Gastroesophageal sphincter (tissue), 4 donors: ENCODE data around the gene PWWP3B. TPM values are rescaled to one million over a fixed set of nuclear protein-coding genes. Genes with fewer than 3 reads are reported as not detected.
"Not testable (repeated sequence)": the region's sequence is repeated elsewhere in the genome, so short reads cannot be mapped to it uniquely, and the experiment has no call there.

Source experiments
- ATAC-seq: fragments of 150-250 bp; one replicate; pipeline ENCODE4 v1.9.1; 2016; ENCODE audit warnings: mild to moderate bottlenecking, moderate library complexity
- H3K27ac ChIP-seq, 4 donors: fragments of 200-600 bp; sonication (generic) in 3 of 4; 1 replicate in 3 of 4; 2 replicates in 1 of 4; pipeline ENCODE4 v1.5.1; 2016 to 2019
- H3K27me3 ChIP-seq: fragments of 200-600 bp; sonication (generic); one replicate; pipeline ENCODE4 v1.5.1; 2019
- H3K36me3 ChIP-seq, 2 donors: fragments of 200-600 bp; sonication (generic); one replicate each; pipeline ENCODE4 v1.5.1; 2019; ENCODE audit warnings: control low read depth in 1 of 2
- H3K4me1 ChIP-seq, 3 donors: fragments of 200-600 bp; sonication (generic); 1 replicate in 2 of 3; 2 replicates in 1 of 3; pipeline ENCODE4 v1.5.1; 2016 to 2019; ENCODE audit warnings: control low read depth in 2 of 3
- H3K4me3 ChIP-seq, 2 donors: fragments of 200-600 bp; sonication (generic); one replicate each; pipeline ENCODE4 v1.5.1; 2019; ENCODE audit warnings: mild to moderate bottlenecking in 1 of 2, moderate library complexity in 1 of 2
- H3K9me3 ChIP-seq, 3 donors: fragments of 200-600 bp; sonication (generic); one replicate each; pipeline ENCODE4 v1.5.1; 2017 to 2019; ENCODE audit warnings: control low read depth in 2 of 3
- CTCF ChIP-seq, 4 experiments: fragments of 200-600 bp in 2 of 4; fragments of 450-650 bp in 2 of 4; sonication (generic) in 1 of 4; IDR thresholded peaks; one replicate each; pipeline ENCODE4 v1.5.1; 2017 to 2019; ENCODE audit warnings: antibody characterized with exemption in 4 of 4, mild to moderate bottlenecking in 2 of 4, moderate library complexity in 2 of 4
- EP300 ChIP-seq: sonication (generic); formaldehyde crosslinking; IDR thresholded peaks from one replicate; pipeline ENCODE4 v1.6.1; 2017; ENCODE audit warnings: antibody characterized with exemption, mild to moderate bottlenecking
- POLR2A ChIP-seq, 2 donors: fragments of 450-650 bp; IDR thresholded peaks; one replicate each; pipeline ENCODE4 v1.6.1; 2017; ENCODE audit warnings: antibody characterized with exemption in 2 of 2, mild to moderate bottlenecking in 2 of 2, moderate library complexity in 1 of 2
- POLR2AphosphoS5 ChIP-seq: sonication (generic); formaldehyde crosslinking; IDR thresholded peaks from one replicate; pipeline ENCODE4 v1.6.1; 2017; ENCODE audit warnings: antibody characterized with exemption
- WGBS, 2 donors: methylation state at CpG; one replicate each; pipeline ENCODE4 v1.1.5; 2018; ENCODE audit warnings: low coverage in 1 of 2; 5-methylcytosine and 5-hydroxymethylcytosine counted together
- total RNA-seq, 4 donors: library from RNA; depleted of rRNA; stranded (reverse); fragments of >200 nt; gene quantifications; one replicate each; pipeline ENCODE4 v1.1.0, GENCODE V29; 2016

The PWWP3B gene
- total RNA-seq, 4 donors from 2014 or later, result 1.1 TPM; not detected in 3

DNA sequence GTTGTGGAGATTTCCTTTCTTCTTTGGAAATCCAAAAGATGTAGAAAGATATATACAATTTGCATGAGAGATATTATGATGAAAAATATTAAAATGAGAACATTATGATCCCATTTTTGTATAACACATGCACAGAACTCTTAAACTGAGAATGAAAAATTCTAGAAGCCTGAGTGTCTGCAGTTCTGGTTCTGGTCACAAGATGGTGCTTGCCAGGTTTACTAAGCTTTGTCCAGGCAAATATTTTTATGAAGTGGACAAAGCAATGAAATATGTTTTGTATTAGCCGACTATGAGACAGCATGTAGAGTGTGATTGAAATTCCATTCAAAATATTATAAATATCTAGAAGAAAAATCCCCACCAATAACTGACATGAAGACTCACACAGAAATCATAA, 2.2 kb downstream of the PWWP3B start:
- Histone ChIP-seq H3K27ac (no peak overlapping the region), H3K9me3 (no peaks in the 10 kb centered on the region), H3K4me3 (no peak overlapping the region), H3K36me3 (no peaks in the 10 kb centered on the region), H3K4me1 (no peaks in the 10 kb centered on the region), H3K27me3 (no peaks in the 10 kb centered on the region)
- 22% methylated on average over 1 of the region's 1 CpG for WGBS, 2 donors
- ATAC-seq, result no peak
- TF ChIP-seq CTCF (IDR thresholded peaks at IDR 0.05), result peak in 1 of 4 experiments; percentile 43
- no peak for TF ChIP-seq POLR2A (IDR thresholded peaks at IDR 0.05)
- no peak for TF ChIP-seq POLR2AphosphoS5
- no peak for TF ChIP-seq EP300

GRCh38 chrX:106171293-106171820, 3.3 kb downstream of the PWWP3B start:
- H3K4me1 ChIP-seq, result no peaks in the 10 kb centered on the region
- H3K27me3 ChIP-seq, result no peaks in the 10 kb centered on the region
- H3K4me3 ChIP-seq, result no peak overlapping the region
- no peak for TF ChIP-seq CTCF (IDR thresholded peaks at IDR 0.05)
- no peak for TF ChIP-seq POLR2A (IDR thresholded peaks at IDR 0.05)
- TF ChIP-seq EP300, result no peak
- no peak for TF ChIP-seq POLR2AphosphoS5
- no peak for ATAC-seq
- 72 to 93% methylated on average over 2 to 3 of the region's 3 CpGs for WGBS, 2 donors
- no peaks in the 10 kb centered on the region for H3K9me3 ChIP-seq
- no peaks in the 10 kb centered on the region for H3K36me3 ChIP-seq
- no peak overlapping the region for H3K27ac ChIP-seq

DNA sequence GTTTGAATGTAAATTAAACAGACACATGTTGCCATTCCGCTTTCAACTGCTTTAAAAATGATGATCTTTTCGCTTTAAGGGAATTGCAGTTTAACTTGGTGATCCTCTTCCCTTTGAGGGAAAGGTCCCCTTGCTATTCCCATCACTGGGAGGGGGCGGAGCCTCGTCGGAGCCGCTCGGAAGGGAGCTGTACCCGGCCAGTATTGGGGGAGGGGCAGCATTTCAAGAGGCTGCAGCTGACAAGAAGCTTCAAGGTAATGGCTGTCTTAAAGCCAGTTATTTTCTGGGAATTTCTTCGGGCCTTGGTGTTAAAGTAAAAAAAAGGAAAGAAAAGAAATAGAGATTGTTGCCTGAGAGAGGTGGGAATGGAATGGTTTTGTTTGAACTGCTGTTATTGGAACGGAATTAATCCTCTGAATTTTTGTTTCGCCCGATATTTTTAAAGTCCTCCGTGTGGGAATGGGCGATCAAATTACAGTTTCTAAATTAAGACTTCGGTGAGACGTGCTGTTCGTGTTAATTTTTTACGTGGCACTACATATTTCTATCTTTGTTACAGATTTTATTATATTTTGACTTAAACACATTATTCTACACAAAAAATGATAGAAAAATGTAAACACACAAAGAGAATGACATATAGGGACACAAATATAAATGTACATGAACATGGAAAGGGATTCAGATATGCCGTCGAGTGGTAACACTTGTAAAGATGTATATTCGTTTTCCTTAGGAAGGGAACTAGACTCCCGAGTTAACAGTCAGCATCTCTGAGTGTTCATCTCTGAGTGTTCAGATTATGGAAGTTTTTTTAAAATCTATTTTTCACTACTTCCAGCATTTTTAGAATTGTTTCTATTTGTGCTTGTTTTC, 9.2 kb downstream of the PWWP3B start:
- Histone ChIP-seq H3K9me3 (no peaks in the 10 kb centered on the region), H3K27me3 (no peaks in the 10 kb centered on the region), H3K36me3 (no peaks in the 10 kb centered on the region), H3K4me1 (no peaks in the 10 kb centered on the region), H3K4me3 (peak overlapping the region in 1 of 2 donors; percentile 6), H3K27ac (no peak overlapping the region)
- 8 to 33% methylated on average over 17 to 20 of the region's 22 CpGs for WGBS, 2 donors
- no peak for TF ChIP-seq EP300
- no peak for TF ChIP-seq POLR2AphosphoS5
- no peak for TF ChIP-seq CTCF (IDR thresholded peaks at IDR 0.05)
- TF ChIP-seq POLR2A (IDR thresholded peaks at IDR 0.05), result no peak
- ATAC-seq, result no peak

DNA sequence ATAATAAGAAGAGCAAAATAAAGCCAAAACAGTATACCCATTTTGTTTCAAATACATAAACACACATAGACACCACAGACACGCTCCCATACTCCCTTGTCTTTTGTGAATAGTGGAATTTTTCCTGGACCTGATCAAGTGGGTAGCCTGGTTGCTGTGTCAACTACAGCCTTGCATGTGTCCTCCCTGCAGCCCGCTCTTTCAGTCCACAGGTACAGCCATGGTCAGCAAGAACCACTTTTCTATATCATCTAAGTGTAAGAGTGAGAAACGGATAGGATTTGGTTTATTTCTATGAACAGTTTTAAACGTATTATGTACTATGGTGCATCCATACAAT, 9.8 kb downstream of the PWWP3B start:
- no peaks in the 10 kb centered on the region for H3K4me1 ChIP-seq
- no peaks in the 10 kb centered on the region for H3K9me3 ChIP-seq
- ATAC-seq, result no peak
- no peaks in the 10 kb centered on the region for H3K27me3 ChIP-seq
- no peak overlapping the region for H3K4me3 ChIP-seq
- TF ChIP-seq POLR2A (IDR thresholded peaks at IDR 0.05), result no peak
- TF ChIP-seq POLR2AphosphoS5, result no peak
- no peak for TF ChIP-seq EP300
- TF ChIP-seq CTCF (IDR thresholded peaks at IDR 0.05), result no peak
- WGBS, 2 donors, result 60 to 68% methylated on average over 2 to 3 of the region's 4 CpGs
- no peak overlapping the region for H3K27ac ChIP-seq
- no peaks in the 10 kb centered on the region for H3K36me3 ChIP-seq

GRCh38 chrX:106178826-106179225, 10.7 kb downstream of the PWWP3B start:
- 65 to 71% methylated on average over 5 of the region's 5 CpGs for WGBS, 2 donors
- ATAC-seq, result no peak

DNA sequence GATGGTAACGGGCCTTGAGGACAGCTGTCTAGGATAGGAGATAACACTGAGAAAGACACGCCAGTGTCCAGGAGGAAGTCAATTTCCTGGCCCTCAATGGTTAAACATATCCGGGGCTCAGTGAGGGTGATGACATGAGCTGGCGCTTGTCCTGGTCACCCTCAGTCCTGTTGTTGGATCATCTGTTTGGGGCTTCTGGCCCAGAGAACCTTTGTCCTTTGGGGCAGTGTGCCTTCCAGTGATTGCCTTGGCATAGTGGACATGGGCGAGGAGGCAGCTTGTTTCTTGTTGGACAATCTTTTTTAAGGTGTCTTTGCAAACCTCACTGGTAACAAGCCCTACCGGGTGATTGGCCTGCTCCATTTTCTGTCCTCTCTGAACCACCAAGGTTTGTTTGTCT, 15.6 kb downstream of the PWWP3B start:
- WGBS, 2 donors, result 62% methylated on average over 2 of the region's 6 CpGs; no CpG with 5 or more reads in 1 of the 2 donors
- not testable (repeated sequence) for H3K36me3 ChIP-seq, H3K27me3 ChIP-seq, H3K4me3 ChIP-seq, H3K9me3 ChIP-seq, H3K4me1 ChIP-seq, ATAC-seq, H3K27ac ChIP-seq

More at GRCh38 chrX:106178826-106179225, 10.7 kb downstream of the PWWP3B start:
- Histone ChIP-seq H3K27ac (no peak overlapping the region), H3K27me3 (no peaks in the 10 kb centered on the region), H3K36me3 (no peaks in the 10 kb centered on the region), H3K4me3 (no peak overlapping the region), H3K4me1 (no peaks in the 10 kb centered on the region), H3K9me3 (no peaks in the 10 kb centered on the region)
- TF ChIP-seq CTCF (IDR thresholded peaks at IDR 0.05), result no peak
- no peak for TF ChIP-seq POLR2AphosphoS5
- TF ChIP-seq EP300, result no peak
- no peak for TF ChIP-seq POLR2A (IDR thresholded peaks at IDR 0.05)
